IPS DF 6.9 (cell line): ENCODE data around the gene DLL3.
"Not testable (repeated sequence)": the region's sequence is repeated elsewhere in the genome, so short reads cannot be mapped to it uniquely, and the experiment has no call there.

Experiments used
- DNase-seq: peaks from one replicate; pipeline ENCODE4 v3.0.0-alpha.2; 2013; ENCODE audit warnings: low read depth, low spot score
- H3K27ac ChIP-seq: one replicate; pipeline ENCODE4 v1.5.1; 2013; ENCODE audit warnings: low read length, control low read depth
- H3K27me3 ChIP-seq: 2 replicates; pipeline ENCODE4 v1.6.1; 2013; ENCODE audit warnings: mild to moderate bottlenecking, low read length; ENCODE audit not compliant: control insufficient read depth, insufficient read depth
- H3K36me3 ChIP-seq: 2 replicates; pipeline ENCODE4 v1.6.1; 2013; ENCODE audit warnings: low read length; ENCODE audit not compliant: control insufficient read depth, insufficient read depth
- H3K4me1 ChIP-seq: 2 replicates; pipeline ENCODE4 v1.6.1; 2013; ENCODE audit warnings: low read length; ENCODE audit not compliant: control insufficient read depth, insufficient read depth
- H3K4me3 ChIP-seq: 2 replicates; pipeline ENCODE4 v1.5.1; 2013; ENCODE audit warnings: mild to moderate bottlenecking, low read length
- H3K9me3 ChIP-seq: 2 replicates; pipeline ENCODE4 v1.6.1; 2013; ENCODE audit warnings: low read length, inconsistent platforms; ENCODE audit not compliant: control insufficient read depth, insufficient read depth
- WGBS: extraction: QIAGEN DNeasy Blood & Tissue Kit; methylation state at CpG from one replicate; pipeline ENCODE4 v1.1.7; 2013; ENCODE audit warnings: mixed read lengths, missing lambda C conversion rate; ENCODE audit not compliant: insufficient read length, insufficient coverage; 5-methylcytosine and 5-hydroxymethylcytosine counted together

Gene DLL3

GRCh38 chr19:39471756-39472536, 26.8 kb upstream of the DLL3 start:
- H3K36me3 ChIP-seq, result peaks cover 69% of the 10 kb centered on the region
- no peak for DNase-seq
- no peak overlapping the region for H3K27ac ChIP-seq
- no peaks in the 10 kb centered on the region for H3K4me1 ChIP-seq
- WGBS, result no CpG with 5 or more reads among the region's 8 CpGs
- no peak overlapping the region for H3K4me3 ChIP-seq
- no peaks in the 10 kb centered on the region for H3K27me3 ChIP-seq
- no peaks in the 10 kb centered on the region for H3K9me3 ChIP-seq

- H3K27me3 ChIP-seq, result no peaks in the 10 kb centered on the region
- H3K27ac ChIP-seq, result no peak overlapping the region
- H3K36me3 ChIP-seq, result peaks cover 66% of the 10 kb centered on the region
- no CpG with 5 or more reads among the region's 32 CpGs for WGBS
- H3K4me1 ChIP-seq, result no peaks in the 10 kb centered on the region
- no peaks in the 10 kb centered on the region for H3K9me3 ChIP-seq
- DNase-seq, result no peak
- H3K4me3 ChIP-seq, result no peak overlapping the region
These were observed 25.9 kb upstream of the DLL3 start for GRCh38 chr19:39472746-39473442.

- Histone ChIP-seq H3K27ac (no peak overlapping the region), H3K4me1 (no peaks in the 10 kb centered on the region), H3K9me3 (no peaks in the 10 kb centered on the region), H3K27me3 (no peaks in the 10 kb centered on the region), H3K4me3 (no peak overlapping the region), H3K36me3 (peaks cover 60% of the 10 kb centered on the region)
- DNase-seq, result no peak
- WGBS, result no CpG with 5 or more reads among the region's 11 CpGs
These were observed 25.2 kb upstream of the DLL3 start for GRCh38 chr19:39473443-39473960.

- H3K4me3 ChIP-seq, result no peak overlapping the region
- peak; percentile 57 for DNase-seq
- no peaks in the 10 kb centered on the region for H3K27me3 ChIP-seq
- no CpG with 5 or more reads among the region's 9 CpGs for WGBS
- H3K36me3 ChIP-seq, result peaks cover 53% of the 10 kb centered on the region
- H3K4me1 ChIP-seq, result no peaks in the 10 kb centered on the region
- no peaks in the 10 kb centered on the region for H3K9me3 ChIP-seq
- H3K27ac ChIP-seq, result no peak overlapping the region
These were observed 24.6 kb upstream of the DLL3 start for GRCh38 chr19:39474139-39474620.

GRCh38 chr19:39475748-39476147, 23.0 kb upstream of the DLL3 start:
- no peak for DNase-seq
- Histone ChIP-seq H3K4me1 (no peaks in the 10 kb centered on the region), H3K4me3 (no peak overlapping the region), H3K27ac (no peak overlapping the region), H3K36me3 (peaks cover 37% of the 10 kb centered on the region), H3K9me3 (no peaks in the 10 kb centered on the region), H3K27me3 (no peaks in the 10 kb centered on the region)
- no CpG with 5 or more reads among the region's 2 CpGs for WGBS

- not testable (repeated sequence) for H3K9me3 ChIP-seq, H3K27me3 ChIP-seq, H3K4me3 ChIP-seq, DNase-seq, H3K27ac ChIP-seq, H3K4me1 ChIP-seq
- no CpG with 5 or more reads among the region's 11 CpGs for WGBS
- peaks cover 15% of the 10 kb centered on the region for H3K36me3 ChIP-seq
These were observed 19.4 kb upstream of the DLL3 start for GRCh38 chr19:39479319-39479801.

GRCh38 chr19:39479916-39480315, 18.8 kb upstream of the DLL3 start:
- WGBS, result no CpG with 5 or more reads among the region's 10 CpGs
- no peaks in the 10 kb centered on the region for H3K27me3 ChIP-seq
- no peaks in the 10 kb centered on the region for H3K9me3 ChIP-seq
- H3K27ac ChIP-seq, result no peak overlapping the region
- 0 out of 2 replicates have a peak, but pooled peaks cover 2% of the 10 kb centered on the region for H3K4me1 ChIP-seq
- no peak for DNase-seq
- H3K4me3 ChIP-seq, result no peak overlapping the region
- H3K36me3 ChIP-seq, result peaks cover 10% of the 10 kb centered on the region

GRCh38 chr19:39480337-39481228, 18.2 kb upstream of the DLL3 start, which contains the start of gene TIMM50:
Gene TIMM50 (plus strand): TSS chr19:39480838. CDS start chr19:39480854, 16 bp downstream.
- H3K36me3 ChIP-seq, result peaks cover 12% of the 10 kb centered on the region
- WGBS, result no CpG with 5 or more reads among the region's 62 CpGs
- 0 out of 2 replicates have a peak, but pooled peaks cover 2% of the 10 kb centered on the region for H3K4me1 ChIP-seq
- H3K27me3 ChIP-seq, result no peaks in the 10 kb centered on the region
- H3K4me3 ChIP-seq, result peak within 1 kb of the TSS; percentile 80
- H3K9me3 ChIP-seq, result no peaks in the 10 kb centered on the region
- no peak within 1 kb of the TSS for H3K27ac ChIP-seq
- peak; percentile 95 for DNase-seq

GRCh38 chr19:39481229-39481545, 17.6 kb upstream of the DLL3 start:
- no peaks in the 10 kb centered on the region for H3K27me3 ChIP-seq
- WGBS, result no CpG with 5 or more reads among the region's 12 CpGs
- H3K9me3 ChIP-seq, result no peaks in the 10 kb centered on the region
- no peak for DNase-seq
- H3K4me3 ChIP-seq, result peak overlapping the region; percentile 80
- H3K27ac ChIP-seq, result no peak overlapping the region
- 0 out of 2 replicates have a peak, but pooled peaks cover 2% of the 10 kb centered on the region for H3K4me1 ChIP-seq
- H3K36me3 ChIP-seq, result peaks cover 12% of the 10 kb centered on the region

GRCh38 chr19:39481676-39482075, 17.1 kb upstream of the DLL3 start:
- no peak for DNase-seq
- no peaks in the 10 kb centered on the region for H3K9me3 ChIP-seq
- H3K36me3 ChIP-seq, result peaks cover 14% of the 10 kb centered on the region
- no peaks in the 10 kb centered on the region for H3K27me3 ChIP-seq
- WGBS, result no CpG with 5 or more reads among the region's 11 CpGs
- H3K4me1 ChIP-seq, result 0 out of 2 replicates have a peak, but pooled peaks cover 2% of the 10 kb centered on the region
- H3K27ac ChIP-seq, result no peak overlapping the region
- H3K4me3 ChIP-seq, result peak overlapping the region; percentile 80; the same call in 1 of the 2 replicates
